ENCODE measurements around the gene SLX1A.
"Not testable (repeated sequence)": the region's sequence is repeated elsewhere in the genome, so short reads cannot be mapped to it uniquely, and the experiment has no call there.

Gene SLX1A

DNA sequence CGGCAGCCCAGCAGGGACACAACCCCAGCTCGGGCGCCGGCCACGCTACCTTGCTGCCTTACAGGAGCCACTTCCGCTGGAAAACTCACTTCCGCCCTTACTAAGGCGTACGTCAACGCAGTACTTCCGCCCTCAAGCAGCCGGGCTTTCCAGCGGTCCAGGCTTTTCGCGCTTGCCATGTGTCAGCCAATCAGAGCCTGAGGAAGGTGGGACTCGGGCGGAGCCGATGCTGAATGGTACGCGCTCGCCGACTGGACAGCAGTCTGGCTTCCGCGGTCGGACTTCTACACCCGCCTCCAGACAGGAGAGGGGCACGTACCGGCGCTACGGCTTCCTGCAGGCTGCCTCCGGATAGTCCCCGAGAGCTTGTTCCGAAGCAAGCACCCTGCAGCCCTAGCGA, at the start of gene SLX1A, which contains the start of gene BOLA2B:
TSS of gene SLX1A (plus strand) at position 261 of the 400 bp plus-strand sequence. CDS start 210 bp downstream, outside the sequence.
TSS of gene BOLA2B (minus strand) at position 52 of the 400 bp plus-strand sequence. CDS start 71 bp downstream, outside the sequence.
- in situ Hi-C loops (cut with MboI; ENCODE audit: low sequenced_read_pairs), result not testable (repeated sequence)

DNA sequence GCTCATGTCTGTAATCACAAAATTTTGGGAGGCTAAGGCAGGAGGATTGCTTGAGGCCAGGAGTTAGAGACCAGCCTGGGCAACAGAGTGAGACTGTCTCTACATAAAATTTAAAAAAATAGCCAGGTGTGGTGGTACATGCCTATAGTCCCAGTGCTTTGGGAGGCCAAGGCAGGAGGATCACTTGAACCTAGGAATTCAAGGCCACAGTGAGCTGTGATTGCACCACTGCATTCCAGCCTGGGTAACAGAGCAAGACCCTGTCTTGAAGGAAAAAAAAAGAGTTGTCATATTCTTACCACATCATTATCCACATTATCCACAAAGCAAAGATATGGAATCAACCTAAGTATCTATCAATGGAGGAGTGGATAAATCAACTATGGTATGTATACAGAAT, 49.7 kb upstream of the SLX1A start:
- in situ Hi-C loops (cut with MboI; ENCODE audit: low sequenced_read_pairs), result no loop called here

GRCh38 chr16:30144917-30145316, 48.8 kb upstream of the SLX1A start:
- in situ Hi-C loops (cut with MboI; ENCODE audit: low sequenced_read_pairs), result no loop called here

- in situ Hi-C loops (cut with MboI; ENCODE audit: low sequenced_read_pairs), result no loop called here
Measured at GRCh38 chr16:30145657-30146056, 48.0 kb upstream of the SLX1A start.

GRCh38 chr16:30147843-30148510, 45.7 kb upstream of the SLX1A start:
- in situ Hi-C loops (cut with MboI; ENCODE audit: low sequenced_read_pairs), result no loop called here

DNA sequence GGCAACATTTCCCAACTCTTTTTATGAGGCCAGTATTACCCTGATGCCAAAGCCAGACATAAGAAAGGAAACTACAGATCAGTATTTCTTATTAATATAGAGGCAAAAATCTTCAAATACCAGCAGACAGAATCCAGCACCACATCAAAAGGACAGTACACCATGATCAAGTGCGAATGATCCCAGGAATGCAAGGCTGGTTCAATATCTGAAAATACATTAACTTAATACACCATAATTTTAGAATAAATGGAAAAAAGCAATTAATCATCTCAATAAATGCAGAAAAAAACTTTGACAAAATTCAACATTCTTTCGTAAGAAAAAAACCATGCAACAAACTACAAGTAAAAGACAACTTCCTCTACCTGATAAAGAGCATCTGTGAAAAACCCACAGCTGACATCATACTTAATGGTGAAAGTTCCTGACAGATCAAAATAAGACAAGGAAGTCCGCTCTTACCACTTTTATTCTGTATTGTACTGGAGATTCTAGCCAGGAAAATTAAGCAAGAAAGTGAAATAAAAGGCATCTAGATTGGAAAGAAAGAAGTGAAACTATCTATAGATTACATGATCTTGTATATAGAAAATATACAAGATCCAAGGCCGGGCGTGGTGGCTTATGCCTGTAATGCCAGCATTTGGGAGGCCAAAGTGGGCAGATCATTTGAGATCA, 44.3 kb upstream of the SLX1A start:
- in situ Hi-C loops (cut with MboI; ENCODE audit: low sequenced_read_pairs), result no loop called here

DNA sequence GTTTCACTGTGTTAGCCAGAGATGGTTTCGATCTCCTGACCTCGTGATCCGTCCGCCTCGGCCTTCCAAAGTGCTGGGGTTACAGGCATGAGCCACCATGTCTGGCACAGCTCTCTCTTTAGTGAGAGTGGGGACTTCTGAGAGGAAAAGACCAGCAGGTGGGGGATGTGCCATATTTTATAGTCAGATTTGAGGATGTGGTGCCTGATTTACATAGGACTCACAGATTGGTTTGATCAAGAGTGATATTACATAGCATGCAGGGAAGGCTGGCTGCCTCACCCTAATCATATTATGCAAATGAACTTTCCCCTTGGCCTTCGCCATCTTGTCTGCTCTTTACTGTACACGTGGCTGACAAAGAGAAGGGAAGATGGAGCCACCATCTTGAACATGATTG, 42.6 kb upstream of the SLX1A start:
- in situ Hi-C loops (cut with MboI; ENCODE audit: low sequenced_read_pairs), result no loop called here

DNA sequence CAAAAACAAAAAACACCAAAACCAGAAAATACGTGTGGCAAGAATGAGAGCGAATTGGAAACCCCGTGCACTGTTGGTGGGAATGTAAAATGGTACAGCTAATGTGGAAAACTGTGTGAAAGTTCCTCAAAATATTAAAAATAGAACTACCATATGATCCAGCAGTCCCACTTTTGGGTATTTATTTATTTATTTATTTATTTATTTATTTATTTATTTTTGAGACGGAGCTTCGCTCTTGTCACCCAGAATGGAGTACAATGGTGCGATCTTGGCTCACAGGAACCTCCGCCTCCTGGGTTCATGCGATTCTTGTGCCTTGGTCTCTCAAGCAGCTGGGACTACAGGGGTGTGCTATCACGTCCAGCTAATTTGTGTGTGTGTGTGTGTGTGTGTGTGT, 41.2 kb upstream of the SLX1A start:
- in situ Hi-C loops (cut with MboI; ENCODE audit: low sequenced_read_pairs), result no loop called here

GRCh38 chr16:30155188-30155587, 38.5 kb upstream of the SLX1A start:
- in situ Hi-C loops (cut with MboI; ENCODE audit: low sequenced_read_pairs), result no loop called here

DNA sequence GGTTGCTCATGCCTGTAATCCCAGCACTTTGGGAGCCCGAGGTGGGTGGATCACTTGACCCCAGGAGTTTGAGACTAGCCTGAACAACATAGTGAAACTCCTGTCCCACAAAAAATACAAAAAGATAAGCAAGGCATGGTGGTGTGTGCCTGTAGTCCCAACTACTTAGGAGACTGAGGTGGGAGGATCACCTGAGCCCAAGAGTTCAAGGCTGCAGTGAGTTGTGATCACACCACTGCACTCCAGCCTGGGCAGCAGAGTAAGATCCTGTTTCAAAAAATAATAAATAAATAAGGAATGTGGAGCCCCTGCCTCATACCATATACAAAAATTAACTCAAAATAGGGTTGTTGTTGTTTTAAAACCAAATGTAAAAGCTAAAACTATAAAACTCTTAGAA, 36.5 kb upstream of the SLX1A start:
- in situ Hi-C loops (cut with MboI; ENCODE audit: low sequenced_read_pairs), result no loop called here

GRCh38 chr16:30163538-30163937, 30.1 kb upstream of the SLX1A start:
- in situ Hi-C loops (cut with MboI; ENCODE audit: low sequenced_read_pairs), result no loop called here

DNA sequence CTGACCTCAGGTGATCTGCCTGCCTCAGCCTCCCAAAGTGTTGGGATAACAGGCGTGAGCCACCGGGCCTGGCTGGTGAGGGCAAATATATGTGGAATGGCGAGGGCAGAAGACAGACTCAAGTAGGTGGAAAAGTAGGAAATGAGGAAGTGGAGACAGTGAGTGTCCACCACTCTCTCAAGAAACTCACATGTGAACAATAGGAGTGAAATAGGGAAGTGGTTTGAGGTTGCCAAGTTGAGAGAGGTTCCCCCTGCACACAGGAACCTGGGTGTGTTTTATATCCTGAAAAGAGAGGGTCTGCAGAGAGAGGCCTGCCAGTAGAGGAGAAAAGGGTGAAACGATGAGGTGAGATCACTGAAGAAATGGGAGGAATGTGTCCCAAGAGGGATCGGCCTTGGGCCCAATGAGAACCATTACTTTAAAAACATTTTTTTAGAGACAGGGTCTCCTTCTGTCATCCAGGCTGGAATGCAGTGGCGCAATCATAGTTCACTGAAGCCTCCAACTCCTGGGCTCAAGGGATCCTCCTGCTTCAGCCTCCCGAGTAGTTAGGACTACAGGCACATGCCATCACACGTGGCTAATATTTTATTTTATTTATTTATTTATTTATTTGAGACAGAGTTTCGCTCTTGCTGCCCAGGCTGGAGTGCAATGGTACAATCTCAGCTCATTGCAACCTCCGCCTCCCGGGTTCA, 27.3 kb upstream of the SLX1A start:
- in situ Hi-C loops (cut with MboI; ENCODE audit: low sequenced_read_pairs), result no loop called here

- in situ Hi-C loops (cut with MboI; ENCODE audit: low sequenced_read_pairs), result not testable (repeated sequence)
Measured at GRCh38 chr16:30168746-30169145, 24.9 kb upstream of the SLX1A start.

DNA sequence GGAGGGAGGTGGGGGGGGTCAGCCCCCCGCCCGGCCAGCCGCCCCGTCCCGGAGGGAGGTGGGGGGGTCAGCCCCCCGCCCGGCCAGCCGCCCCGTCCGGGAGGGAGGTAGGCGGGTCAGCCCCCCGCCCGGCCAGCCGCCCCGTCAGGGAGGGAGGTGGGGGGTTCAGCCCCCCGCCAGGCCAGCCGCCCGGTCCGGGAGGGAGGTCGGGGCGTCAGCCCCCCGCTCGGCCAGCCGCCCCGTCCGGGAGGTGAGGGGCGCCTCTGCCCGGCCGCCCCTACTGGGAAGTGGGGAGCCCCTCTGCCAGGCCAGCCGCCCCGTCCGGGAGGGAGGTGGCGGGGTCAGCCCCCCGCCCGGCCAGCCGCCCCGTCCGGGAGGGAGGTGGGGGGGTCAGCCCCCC, 24.3 kb upstream of the SLX1A start:
- in situ Hi-C loops (cut with MboI; ENCODE audit: low sequenced_read_pairs), result not testable (repeated sequence)

- in situ Hi-C loops (cut with MboI; ENCODE audit: low sequenced_read_pairs), result not testable (repeated sequence)
Measured at GRCh38 chr16:30170145-30170544, 23.5 kb upstream of the SLX1A start.

GRCh38 chr16:30173054-30173453, 20.6 kb upstream of the SLX1A start:
- in situ Hi-C loops (cut with MboI; ENCODE audit: low sequenced_read_pairs), result no loop called here

DNA sequence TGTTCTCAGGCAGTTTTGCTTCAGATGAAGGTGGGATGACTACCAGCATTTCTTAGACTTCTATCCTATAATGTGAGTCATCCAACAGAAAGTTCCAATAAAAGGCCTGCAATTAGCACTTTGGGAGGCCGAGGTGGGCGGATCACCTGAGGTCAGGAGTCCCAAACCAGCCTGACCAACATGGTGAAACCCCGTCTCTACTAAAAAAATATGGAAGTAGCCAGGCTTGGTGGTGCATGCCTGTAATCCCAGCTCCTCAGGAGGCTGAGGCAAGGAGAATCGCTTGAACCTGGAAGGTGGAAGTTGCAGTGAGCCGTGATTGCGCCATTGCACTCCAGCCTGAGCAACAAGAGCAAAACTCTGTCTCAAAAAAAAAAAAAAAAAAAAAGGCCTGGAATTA, 16.8 kb upstream of the SLX1A start:
- in situ Hi-C loops (cut with MboI; ENCODE audit: low sequenced_read_pairs), result not testable (repeated sequence)

GRCh38 chr16:30179195-30179594, 14.5 kb upstream of the SLX1A start:
- in situ Hi-C loops (cut with MboI; ENCODE audit: low sequenced_read_pairs), result no loop called here

DNA sequence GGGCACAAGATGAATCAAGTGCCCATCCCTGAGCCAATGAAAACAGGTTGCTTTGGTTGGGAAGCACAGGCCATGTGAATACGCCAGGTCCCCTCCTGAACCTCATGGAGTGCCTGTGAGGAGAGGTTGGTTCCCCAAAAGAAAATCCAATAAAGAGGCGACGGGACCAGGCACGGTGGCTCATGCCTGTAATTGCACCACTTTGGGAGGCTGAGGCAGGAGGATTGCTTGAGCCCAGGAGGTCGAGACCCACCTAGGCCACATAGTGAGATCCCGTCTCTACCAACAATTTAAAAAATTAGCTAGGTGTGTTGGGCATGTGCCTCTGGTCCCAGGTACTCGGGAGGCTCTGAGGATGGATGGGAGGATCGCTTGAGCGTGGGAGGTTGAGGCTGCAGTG, 13.7 kb upstream of the SLX1A start:
- in situ Hi-C loops (cut with MboI; ENCODE audit: low sequenced_read_pairs), result no loop called here

DNA sequence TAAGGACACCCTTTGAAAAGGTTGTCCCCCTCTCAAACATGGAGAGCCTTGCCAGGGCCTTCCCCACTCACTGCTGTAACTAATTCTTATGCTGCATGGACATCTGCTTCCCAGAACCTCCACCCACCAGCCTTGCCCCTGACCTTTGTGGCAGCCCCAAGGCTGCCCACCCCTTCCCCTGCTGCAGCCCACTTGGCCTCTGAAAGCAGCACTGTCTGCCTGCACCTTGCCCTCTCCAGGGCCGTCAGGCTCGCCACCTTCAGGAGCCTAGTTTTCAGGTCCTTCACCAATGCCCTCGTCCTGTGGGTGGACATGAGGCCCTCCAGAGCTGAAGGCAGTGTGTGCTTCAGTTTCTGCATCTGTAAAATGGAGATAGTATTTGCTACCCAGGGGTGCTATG, 12.9 kb upstream of the SLX1A start:
- in situ Hi-C loops (cut with MboI; ENCODE audit: low sequenced_read_pairs), result no loop called here

GRCh38 chr16:30183233-30184095, 10.2 kb upstream of the SLX1A start, which contains the start of gene CORO1A:
Gene CORO1A (plus strand): TSS chr16:30183602. CDS start chr16:30185210, 1,608 bp downstream.
- in situ Hi-C loops (cut with MboI; ENCODE audit: low sequenced_read_pairs), result no loop called here

All from HL-60/S4 (cell line).